SK-N-SH treated with all-trans-retinoic acid at 6 μM for 48 hours (cell line): Measurements from ENCODE around the gene WFS1.

ENCODE experiments used
- BACH2 ChIP-seq: fragments of 250-450 bp; sonication (Bioruptor Pico); IDR thresholded peaks from 2 replicates; pipeline ENCODE4 v1.9.0; 2021; ENCODE audit warnings: mild to moderate bottlenecking, borderline replicate concordance
- PATZ1 ChIP-seq: fragments of 250-450 bp; sonication (Bioruptor Pico); IDR thresholded peaks from 2 replicates; pipeline ENCODE4 v1.8.0; 2020; ENCODE audit warnings: mild to moderate bottlenecking, moderate library complexity, borderline replicate concordance
- PPARA ChIP-seq: fragments of 250-450 bp; sonication (Bioruptor Pico); IDR thresholded peaks from 2 replicates; pipeline ENCODE4 v1.5.0; 2020; ENCODE audit warnings: mild to moderate bottlenecking, borderline replicate concordance
- RARB ChIP-seq: fragments of 250-450 bp; sonication (Bioruptor Pico); IDR thresholded peaks from 2 replicates; pipeline ENCODE4 v1.8.0; 2021; ENCODE audit warnings: mild to moderate bottlenecking, moderate library complexity
- ZFP30 ChIP-seq: fragments of 450-650 bp; formaldehyde crosslinking; IDR thresholded peaks from 2 replicates; pipeline ENCODE4 v1.5.0; 2022; ENCODE audit warnings: mild to moderate bottlenecking, moderate library complexity
- ZNF70 ChIP-seq: fragments of 450-650 bp; formaldehyde crosslinking; IDR thresholded peaks from 2 replicates; pipeline ENCODE4 v1.5.0; 2020; ENCODE audit warnings: mild to moderate bottlenecking, moderate library complexity
- TF ChIP-seq, protein P1 (sequence below): fragments of 250-450 bp; sonication (Bioruptor Pico); IDR thresholded peaks from 2 replicates; pipeline ENCODE4 v1.8.0; 2021; ENCODE audit warnings: low read depth, mild to moderate bottlenecking, moderate library complexity, borderline replicate concordance
- TF ChIP-seq, protein P2 (sequence below): fragments of 250-450 bp; sonication (Bioruptor Pico); IDR thresholded peaks from 2 replicates; pipeline ENCODE4 v1.5.0; 2020; ENCODE audit warnings: mild to moderate bottlenecking, moderate library complexity
- TF ChIP-seq, protein P3 (sequence below): fragments of 250-450 bp; sonication (Bioruptor Pico); IDR thresholded peaks from 2 replicates; pipeline ENCODE4 v1.5.1; 2020; ENCODE audit warnings: low read depth, mild to moderate bottlenecking, moderate library complexity

DNA sequence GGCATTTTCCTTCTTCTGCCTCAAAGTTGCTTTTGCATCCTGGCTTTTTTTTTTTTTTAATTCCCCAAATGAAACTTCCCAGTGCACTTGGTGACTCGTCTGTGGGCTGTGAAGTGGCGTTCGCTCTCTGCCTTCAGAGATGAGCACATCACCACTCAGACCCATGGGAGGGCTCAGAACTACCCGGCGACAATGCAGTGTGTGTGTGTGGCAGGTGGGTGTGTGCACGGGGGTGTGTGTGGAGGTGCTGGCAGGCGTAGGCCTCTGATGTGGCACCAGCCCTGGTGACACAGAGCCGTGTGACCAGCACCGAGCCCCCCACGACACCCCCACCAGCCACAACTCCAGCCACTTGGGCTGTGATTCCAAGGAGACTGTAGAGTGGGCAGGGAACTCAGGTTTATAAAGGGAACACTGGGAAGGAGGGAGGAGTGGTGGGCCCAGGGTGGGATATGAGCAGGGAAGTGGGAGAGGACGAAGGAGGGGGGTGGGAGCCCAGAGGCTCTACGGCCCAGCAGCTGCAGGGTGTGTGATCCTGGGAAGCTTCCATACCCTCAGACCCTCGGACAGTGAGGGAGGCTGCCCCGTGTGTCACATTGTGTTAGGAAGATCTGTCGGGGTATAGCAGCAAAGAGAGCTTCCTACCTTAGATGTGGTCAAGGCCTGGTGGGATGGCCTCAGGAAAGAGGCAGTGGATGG lies 6.0 kb upstream of the WFS1 start:
- TF ChIP-seq PPARA (CRISPR knock-in tag) (no peak), ZNF70 (CRISPR knock-in tag) (no peak), PATZ1 (CRISPR knock-in tag) (no peak), RARB (CRISPR knock-in tag) (no peak), ZFP30 (CRISPR knock-in tag) (no peak), BACH2 (CRISPR knock-in tag) (no peak)
- TF ChIP-seq, protein P1, sequence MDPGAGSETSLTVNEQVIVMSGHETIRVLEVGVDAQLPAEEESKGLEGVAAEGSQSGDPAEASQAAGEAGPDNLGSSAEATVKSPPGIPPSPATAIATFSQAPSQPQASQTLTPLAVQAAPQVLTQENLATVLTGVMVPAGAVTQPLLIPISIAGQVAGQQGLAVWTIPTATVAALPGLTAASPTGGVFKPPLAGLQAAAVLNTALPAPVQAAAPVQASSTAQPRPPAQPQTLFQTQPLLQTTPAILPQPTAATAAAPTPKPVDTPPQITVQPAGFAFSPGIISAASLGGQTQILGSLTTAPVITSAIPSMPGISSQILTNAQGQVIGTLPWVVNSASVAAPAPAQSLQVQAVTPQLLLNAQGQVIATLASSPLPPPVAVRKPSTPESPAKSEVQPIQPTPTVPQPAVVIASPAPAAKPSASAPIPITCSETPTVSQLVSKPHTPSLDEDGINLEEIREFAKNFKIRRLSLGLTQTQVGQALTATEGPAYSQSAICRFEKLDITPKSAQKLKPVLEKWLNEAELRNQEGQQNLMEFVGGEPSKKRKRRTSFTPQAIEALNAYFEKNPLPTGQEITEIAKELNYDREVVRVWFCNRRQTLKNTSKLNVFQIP (CRISPR knock-in tag): no peak
- TF ChIP-seq, protein P2, sequence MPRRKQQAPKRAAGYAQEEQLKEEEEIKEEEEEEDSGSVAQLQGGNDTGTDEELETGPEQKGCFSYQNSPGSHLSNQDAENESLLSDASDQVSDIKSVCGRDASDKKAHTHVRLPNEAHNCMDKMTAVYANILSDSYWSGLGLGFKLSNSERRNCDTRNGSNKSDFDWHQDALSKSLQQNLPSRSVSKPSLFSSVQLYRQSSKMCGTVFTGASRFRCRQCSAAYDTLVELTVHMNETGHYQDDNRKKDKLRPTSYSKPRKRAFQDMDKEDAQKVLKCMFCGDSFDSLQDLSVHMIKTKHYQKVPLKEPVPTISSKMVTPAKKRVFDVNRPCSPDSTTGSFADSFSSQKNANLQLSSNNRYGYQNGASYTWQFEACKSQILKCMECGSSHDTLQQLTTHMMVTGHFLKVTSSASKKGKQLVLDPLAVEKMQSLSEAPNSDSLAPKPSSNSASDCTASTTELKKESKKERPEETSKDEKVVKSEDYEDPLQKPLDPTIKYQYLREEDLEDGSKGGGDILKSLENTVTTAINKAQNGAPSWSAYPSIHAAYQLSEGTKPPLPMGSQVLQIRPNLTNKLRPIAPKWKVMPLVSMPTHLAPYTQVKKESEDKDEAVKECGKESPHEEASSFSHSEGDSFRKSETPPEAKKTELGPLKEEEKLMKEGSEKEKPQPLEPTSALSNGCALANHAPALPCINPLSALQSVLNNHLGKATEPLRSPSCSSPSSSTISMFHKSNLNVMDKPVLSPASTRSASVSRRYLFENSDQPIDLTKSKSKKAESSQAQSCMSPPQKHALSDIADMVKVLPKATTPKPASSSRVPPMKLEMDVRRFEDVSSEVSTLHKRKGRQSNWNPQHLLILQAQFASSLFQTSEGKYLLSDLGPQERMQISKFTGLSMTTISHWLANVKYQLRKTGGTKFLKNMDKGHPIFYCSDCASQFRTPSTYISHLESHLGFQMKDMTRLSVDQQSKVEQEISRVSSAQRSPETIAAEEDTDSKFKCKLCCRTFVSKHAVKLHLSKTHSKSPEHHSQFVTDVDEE (CRISPR knock-in tag): no peak
- TF ChIP-seq, protein P3, sequence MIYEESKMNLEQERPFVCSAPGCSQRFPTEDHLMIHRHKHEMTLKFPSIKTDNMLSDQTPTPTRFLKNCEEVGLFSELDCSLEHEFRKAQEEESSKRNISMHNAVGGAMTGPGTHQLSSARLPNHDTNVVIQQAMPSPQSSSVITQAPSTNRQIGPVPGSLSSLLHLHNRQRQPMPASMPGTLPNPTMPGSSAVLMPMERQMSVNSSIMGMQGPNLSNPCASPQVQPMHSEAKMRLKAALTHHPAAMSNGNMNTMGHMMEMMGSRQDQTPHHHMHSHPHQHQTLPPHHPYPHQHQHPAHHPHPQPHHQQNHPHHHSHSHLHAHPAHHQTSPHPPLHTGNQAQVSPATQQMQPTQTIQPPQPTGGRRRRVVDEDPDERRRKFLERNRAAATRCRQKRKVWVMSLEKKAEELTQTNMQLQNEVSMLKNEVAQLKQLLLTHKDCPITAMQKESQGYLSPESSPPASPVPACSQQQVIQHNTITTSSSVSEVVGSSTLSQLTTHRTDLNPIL (CRISPR knock-in tag): no peak
